Calu3 (cell line): ENCODE measurements around the gene LCE6A. TPM values are rescaled to one million over a fixed set of nuclear protein-coding genes. Genes with fewer than 3 reads are reported as not detected.

Experiments used
- BruUV-seq: library from RNA; stranded (reverse); fragments of 400-500 nt; replicated peaks from 2 replicates; lab custom pipeline; 2021; lab: Mats Ljungman, UMichigan
- CTCF ChIA-PET: fragments of 300-600 bp; sonication (Branson Sonifier 250); formaldehyde crosslinking; loops from one replicate; lab custom pipeline; 2022; ENCODE audit warnings: antibody characterized with exemption; lab: Charles Lee
- DNase-seq: peaks from one replicate; pipeline ENCODE4 v3.0.0; 2022
- H3K27ac Mint-ChIP-seq: one replicate; pipeline ENCODE4 v1.8.0; 2022; ENCODE audit warnings: mixed read lengths; ENCODE audit not compliant: unreplicated experiment
- H3K27me3 Mint-ChIP-seq: one replicate; pipeline ENCODE4 v1.8.0; 2022; ENCODE audit warnings: mixed read lengths; ENCODE audit not compliant: unreplicated experiment
- H3K36me3 Mint-ChIP-seq: one replicate; pipeline ENCODE4 v1.8.0; 2022; ENCODE audit warnings: mild to moderate bottlenecking, moderate library complexity, mixed read lengths; ENCODE audit not compliant: insufficient read depth, unreplicated experiment
- H3K4me1 Mint-ChIP-seq: one replicate; pipeline ENCODE4 v1.8.0; 2022; ENCODE audit warnings: mild to moderate bottlenecking, low read depth, mixed read lengths; ENCODE audit not compliant: unreplicated experiment
- H3K4me3 Mint-ChIP-seq: one replicate; pipeline ENCODE4 v1.8.0; 2022; ENCODE audit warnings: mild to moderate bottlenecking, low read depth, moderate library complexity, mixed read lengths; ENCODE audit not compliant: unreplicated experiment
- H3K9me3 Mint-ChIP-seq: one replicate; pipeline ENCODE4 v1.8.0; 2022; ENCODE audit warnings: low read depth, mixed read lengths; ENCODE audit not compliant: unreplicated experiment
- intact Hi-C: fragments of 100-400 bp; cut with micrococcal nuclease; formaldehyde crosslinking; loops from one replicate; pipeline ENCODE4 v1.10.0; 2022; ENCODE audit not compliant: unreplicated experiment
- total RNA-seq: library from RNA; stranded (reverse); gene quantifications from 2 replicates; pipeline ENCODE4 v1.2.3, GENCODE V29; 2022
- TF ChIP-seq, protein P1 (sequence below): fragments of 200-600 bp; IDR thresholded peaks from one replicate; pipeline ENCODE4 v1.8.0; 2022; ENCODE audit warnings: antibody characterized with exemption; ENCODE audit not compliant: unreplicated experiment

The LCE6A gene
- total RNA-seq, 1 experiment from 2014 or later: not detected

DNA sequence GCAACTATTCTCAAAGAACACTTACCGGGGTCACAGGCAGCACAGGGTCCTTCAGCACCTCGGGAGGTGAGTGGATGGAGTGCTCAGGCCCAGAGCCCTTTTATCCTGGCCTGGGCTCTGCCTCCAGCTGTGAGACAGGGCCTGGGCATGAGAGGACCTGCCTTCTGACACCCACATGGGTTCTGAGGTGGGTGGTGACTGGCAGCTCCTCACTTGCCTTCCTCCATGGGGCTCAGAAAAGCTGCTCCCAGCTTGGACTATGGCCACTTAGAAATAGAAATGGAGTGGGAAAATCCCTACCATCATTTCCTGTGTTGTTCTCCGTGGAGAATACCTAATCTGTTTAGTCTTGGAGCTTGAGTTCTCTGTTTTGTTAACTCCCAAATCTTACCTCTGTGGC lies 36.1 kb upstream of the LCE6A start, which contains the start of gene LCE1C:
LCE1C (minus strand) TSS at position 76 of the 400 bp plus-strand sequence. CDS start 1,173 bp downstream, outside the sequence.
- H3K4me3 Mint-ChIP-seq: no peak within 1 kb of the TSS
- H3K27me3 Mint-ChIP-seq: peaks cover 71% of the 10 kb centered on the region
- no peaks in the 10 kb centered on the region for H3K9me3 Mint-ChIP-seq
- no peak for DNase-seq
- TF ChIP-seq, protein P1, sequence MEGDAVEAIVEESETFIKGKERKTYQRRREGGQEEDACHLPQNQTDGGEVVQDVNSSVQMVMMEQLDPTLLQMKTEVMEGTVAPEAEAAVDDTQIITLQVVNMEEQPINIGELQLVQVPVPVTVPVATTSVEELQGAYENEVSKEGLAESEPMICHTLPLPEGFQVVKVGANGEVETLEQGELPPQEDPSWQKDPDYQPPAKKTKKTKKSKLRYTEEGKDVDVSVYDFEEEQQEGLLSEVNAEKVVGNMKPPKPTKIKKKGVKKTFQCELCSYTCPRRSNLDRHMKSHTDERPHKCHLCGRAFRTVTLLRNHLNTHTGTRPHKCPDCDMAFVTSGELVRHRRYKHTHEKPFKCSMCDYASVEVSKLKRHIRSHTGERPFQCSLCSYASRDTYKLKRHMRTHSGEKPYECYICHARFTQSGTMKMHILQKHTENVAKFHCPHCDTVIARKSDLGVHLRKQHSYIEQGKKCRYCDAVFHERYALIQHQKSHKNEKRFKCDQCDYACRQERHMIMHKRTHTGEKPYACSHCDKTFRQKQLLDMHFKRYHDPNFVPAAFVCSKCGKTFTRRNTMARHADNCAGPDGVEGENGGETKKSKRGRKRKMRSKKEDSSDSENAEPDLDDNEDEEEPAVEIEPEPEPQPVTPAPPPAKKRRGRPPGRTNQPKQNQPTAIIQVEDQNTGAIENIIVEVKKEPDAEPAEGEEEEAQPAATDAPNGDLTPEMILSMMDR: no peak
- no peaks in the 10 kb centered on the region for H3K4me1 Mint-ChIP-seq
- CTCF ChIA-PET: no interaction called here
- intact Hi-C loops: no loop called here
- no TSS peak for BruUV-seq
- no peaks in the 10 kb centered on the region for H3K36me3 Mint-ChIP-seq
- H3K27ac Mint-ChIP-seq: no peak within 1 kb of the TSS

- TF ChIP-seq, protein P1: no peak
- no peak for DNase-seq
- intact Hi-C loops: no loop called here
- peaks cover 65% of the 10 kb centered on the region for H3K27me3 Mint-ChIP-seq
- no peak overlapping the region for H3K27ac Mint-ChIP-seq
- no TSS peak for BruUV-seq
- H3K4me1 Mint-ChIP-seq: no peaks in the 10 kb centered on the region
- CTCF ChIA-PET: no interaction called here
- no peak overlapping the region for H3K4me3 Mint-ChIP-seq
- H3K9me3 Mint-ChIP-seq: no peaks in the 10 kb centered on the region
- no peaks in the 10 kb centered on the region for H3K36me3 Mint-ChIP-seq
Observed at GRCh38 chr1:152811050-152811449, 31.6 kb upstream of the LCE6A start.

DNA sequence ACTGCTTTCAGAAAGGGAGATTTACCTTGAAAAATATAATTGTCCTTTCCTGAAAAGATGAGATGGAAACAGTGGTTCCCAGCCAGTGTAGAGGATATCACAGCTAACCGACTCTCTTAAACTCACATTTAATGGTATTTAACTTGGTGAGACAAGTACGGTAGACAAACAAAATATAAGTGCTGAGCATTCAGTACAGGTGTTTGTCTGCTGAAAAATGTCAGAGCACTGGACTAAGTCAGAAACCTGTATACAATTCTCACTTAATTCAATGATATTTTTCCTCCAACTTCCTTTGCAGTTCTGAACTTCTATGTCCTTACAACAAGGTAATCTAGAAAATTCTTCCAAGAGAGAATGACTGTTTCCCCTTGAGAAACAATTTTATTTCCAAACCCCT lies 31.0 kb upstream of the LCE6A start, which contains the start of gene LCE1B:
LCE1B (plus strand) TSS at position 301 of the 400 bp plus-strand sequence. CDS start 476 bp downstream, outside the sequence.
- Mint-ChIP-seq H3K4me1 (no peaks in the 10 kb centered on the region), H3K36me3 (no peaks in the 10 kb centered on the region), H3K9me3 (no peaks in the 10 kb centered on the region), H3K4me3 (no peak within 1 kb of the TSS), H3K27ac (no peak within 1 kb of the TSS), H3K27me3 (peaks cover 67% of the 10 kb centered on the region)
- no peak for DNase-seq
- no TSS peak for BruUV-seq
- CTCF ChIA-PET: no interaction called here
- TF ChIP-seq, protein P1: no peak
- intact Hi-C loops: no loop called here

DNA sequence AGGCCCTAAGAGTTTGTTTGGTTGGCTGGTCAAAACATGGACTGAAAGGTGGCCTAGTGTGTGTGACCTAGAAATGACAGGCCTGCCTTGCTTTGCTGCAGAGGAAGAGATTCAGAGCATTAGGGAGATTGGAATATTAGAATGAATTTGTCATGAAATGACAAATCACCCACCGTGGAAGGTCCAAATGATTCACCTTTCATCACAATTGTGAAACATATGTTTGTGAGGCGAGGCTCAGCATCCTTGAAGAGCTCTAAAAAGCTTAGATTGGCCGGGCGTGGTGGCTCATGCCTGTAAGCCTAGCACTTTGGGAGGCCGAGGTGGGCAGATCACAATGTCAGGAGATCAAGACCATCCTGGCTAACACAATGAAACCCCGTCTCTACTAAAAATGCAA lies 25.3 kb upstream of the LCE6A start:
- intact Hi-C loops: no loop called here
- CTCF ChIA-PET: no interaction called here
- no peaks in the 10 kb centered on the region for H3K9me3 Mint-ChIP-seq
- no peak overlapping the region for H3K27ac Mint-ChIP-seq
- peaks cover 50% of the 10 kb centered on the region for H3K27me3 Mint-ChIP-seq
- BruUV-seq: no TSS peak
- TF ChIP-seq, protein P1: no peak
- no peaks in the 10 kb centered on the region for H3K36me3 Mint-ChIP-seq
- H3K4me1 Mint-ChIP-seq: no peaks in the 10 kb centered on the region
- DNase-seq: no peak
- H3K4me3 Mint-ChIP-seq: no peak overlapping the region
